A549 (cell line): ENCODE data around the gene HTR3C.

Experiments used
- BCL3 ChIP-seq: fragments of >200 bp; sonication (Bioruptor Twin); formaldehyde crosslinking; IDR thresholded peaks from 3 replicates; pipeline ENCODE4 v1.6.1; 2016
- BHLHE40 ChIP-seq: IDR thresholded peaks from 2 replicates; pipeline ENCODE4 v1.6.1; 2012; ENCODE audit warnings: low read depth, low read length, inconsistent platforms
- CTCF ChIP-seq: fragments of >200 bp; sonication (Bioruptor Twin); formaldehyde crosslinking; IDR thresholded peaks from 3 replicates; pipeline ENCODE4 v1.5.1; 2016
- EHMT2 ChIP-seq: fragments of 200-600 bp; sonication (generic); IDR thresholded peaks from 2 replicates; pipeline ENCODE4 v1.6.1; 2016; ENCODE audit warnings: antibody characterized with exemption, low read depth, mild to moderate bottlenecking, moderate library complexity
- EP300 ChIP-seq, 2 experiments: fragments of >200 bp; sonication (Bioruptor Twin); formaldehyde crosslinking; IDR thresholded peaks; 2 replicates in 1 of 2; 3 replicates in 1 of 2; pipeline ENCODE4 v1.6.1; 2016 to 2017
- ESRRA ChIP-seq: fragments of 150-350 bp; IDR thresholded peaks from 2 replicates; pipeline ENCODE4 v1.6.1; 2014; ENCODE audit warnings: mild to moderate bottlenecking, low read length, borderline replicate concordance
- HMGXB4 ChIP-seq: fragments of 250-450 bp; sonication (Bioruptor Pico); IDR thresholded peaks from 2 replicates; pipeline ENCODE4 v1.5.0; 2021; ENCODE audit warnings: mild to moderate bottlenecking, moderate library complexity, borderline replicate concordance
- JUN ChIP-seq, 2 experiments: fragments of >200 bp; sonication (Bioruptor Twin); formaldehyde crosslinking; IDR thresholded peaks; 2 replicates in 1 of 2; 3 replicates in 1 of 2; pipeline ENCODE4 v1.6.1; 2016 to 2017
- POLR2A ChIP-seq: IDR thresholded peaks from 2 replicates; pipeline ENCODE4 v1.6.1; 2012; ENCODE audit warnings: mild to moderate bottlenecking, low read length
- RNF2 ChIP-seq: fragments of 200-600 bp; sonication (generic); IDR thresholded peaks from 2 replicates; pipeline ENCODE4 v1.6.1; 2016; ENCODE audit warnings: low read depth, mild to moderate bottlenecking, antibody characterized with exemption, moderate library complexity, borderline replicate concordance
- TP53 ChIP-seq: fragments of 250-450 bp; sonication (Bioruptor Pico); IDR thresholded peaks from 2 replicates; pipeline ENCODE4 v1.5.0; 2021; ENCODE audit warnings: mild to moderate bottlenecking, moderate library complexity
- USF2 ChIP-seq: fragments of 450-650 bp; IDR thresholded peaks from 2 replicates; pipeline ENCODE4 v1.6.1; 2014; ENCODE audit warnings: antibody characterized with exemption

GRCh38 chr3:184081116-184081830 is 28.4 kb downstream of the HTR3C start:
- no peak for TF ChIP-seq CTCF
- TF ChIP-seq BCL3: no peak
- TF ChIP-seq POLR2A: no peak
- no peak for TF ChIP-seq EHMT2
- no peak for TF ChIP-seq JUN (IDR thresholded peaks at IDR 0.05)
- no peak for TF ChIP-seq USF2
- no peak for TF ChIP-seq EP300 (IDR thresholded peaks at IDR 0.05)
- TF ChIP-seq RNF2: no peak
- no peak for TF ChIP-seq TP53 (CRISPR knock-in tag)
- TF ChIP-seq BHLHE40: no peak
- no peak for TF ChIP-seq ESRRA
- TF ChIP-seq HMGXB4: no peak
